Neural progenitor cell (in vitro differentiated cells): ENCODE measurements around the gene LPP. TPM values are rescaled to one million over a fixed set of nuclear protein-coding genes. Genes with fewer than 3 reads are reported as not detected.

Experiments used
- DNase-seq: peaks from one replicate; pipeline ENCODE4 v3.0.0-alpha.2; 2016; ENCODE audit warnings: low spot score
- H2AFZ ChIP-seq: fragments of 200-600 bp; sonication (generic); replicated peaks from 2 replicates; pipeline ENCODE4 v1.6.1; 2016; ENCODE audit warnings: antibody characterized with exemption
- H3F3A ChIP-seq: fragments of 200-600 bp; sonication (generic); 2 replicates; pipeline ENCODE4 v1.6.1; 2016; ENCODE audit warnings: antibody characterized with exemption, low read depth
- H3K27ac ChIP-seq: fragments of 200-600 bp; sonication (generic); 2 replicates; pipeline ENCODE4 v1.5.1; 2016; ENCODE audit warnings: mild to moderate bottlenecking
- H3K27me3 ChIP-seq: fragments of 200-600 bp; sonication (generic); 2 replicates; pipeline ENCODE4 v1.6.1; 2016; ENCODE audit warnings: mild to moderate bottlenecking, moderate library complexity
- H3K36me3 ChIP-seq: fragments of 200-600 bp; sonication (generic); 2 replicates; pipeline ENCODE4 v1.5.1; 2016
- H3K4me1 ChIP-seq: fragments of 200-600 bp; sonication (generic); 2 replicates; pipeline ENCODE4 v1.6.1; 2016; ENCODE audit warnings: mixed run types
- H3K4me2 ChIP-seq: fragments of 200-600 bp; sonication (generic); 2 replicates; pipeline ENCODE4 v1.6.1; 2016
- H3K4me3 ChIP-seq: fragments of 200-600 bp; sonication (generic); 2 replicates; pipeline ENCODE4 v1.5.1; 2016
- H3K79me2 ChIP-seq: fragments of 200-600 bp; sonication (generic); 2 replicates; pipeline ENCODE4 v1.6.1; 2016; ENCODE audit warnings: low read depth
- H3K9ac ChIP-seq: fragments of 200-600 bp; sonication (generic); 2 replicates; pipeline ENCODE4 v1.6.1; 2016
- H3K9me3 ChIP-seq: fragments of 200-600 bp; sonication (generic); 2 replicates; pipeline ENCODE4 v1.5.1; 2016; ENCODE audit warnings: low read depth
- H4K20me1 ChIP-seq: fragments of 200-600 bp; sonication (generic); 2 replicates; pipeline ENCODE4 v1.6.1; 2016; ENCODE audit warnings: low read depth
- H3K27ac Mint-ChIP-seq: 3 replicates; pipeline ENCODE4 v1.8.0; 2021; ENCODE audit warnings: mixed read lengths
- H3K27me3 Mint-ChIP-seq: 2 replicates; pipeline ENCODE4 v1.8.0; 2022; ENCODE audit warnings: low read depth, mild to moderate bottlenecking, inconsistent platforms, moderate library complexity, mixed read lengths; ENCODE audit not compliant: insufficient read depth
- H3K36me3 Mint-ChIP-seq: 3 replicates; pipeline ENCODE4 v1.8.0; 2021; ENCODE audit warnings: mixed read lengths
- H3K4me1 Mint-ChIP-seq: 3 replicates; pipeline ENCODE4 v1.8.0; 2021; ENCODE audit warnings: mixed read lengths
- H3K4me3 Mint-ChIP-seq: 3 replicates; pipeline ENCODE4 v1.8.0; 2021; ENCODE audit warnings: mild to moderate bottlenecking, moderate library complexity, mixed read lengths
- H3K9me3 Mint-ChIP-seq: 3 replicates; pipeline ENCODE4 v1.8.0; 2020; ENCODE audit warnings: mixed read lengths
- CTCF ChIP-seq: fragments of 200-600 bp; sonication (generic); IDR thresholded peaks from 2 replicates; pipeline ENCODE4 v1.5.1; 2017; ENCODE audit warnings: antibody characterized with exemption, mild to moderate bottlenecking
- EZH2 ChIP-seq: fragments of 200-600 bp; sonication (generic); IDR thresholded peaks from 2 replicates; pipeline ENCODE4 v1.6.1; 2017; ENCODE audit warnings: antibody characterized with exemption, mild to moderate bottlenecking, moderate library complexity
- EZH2phosphoT487 ChIP-seq: fragments of 200-600 bp; sonication (generic); IDR thresholded peaks from 2 replicates; pipeline ENCODE4 v1.6.1; 2017; ENCODE audit warnings: antibody characterized with exemption
- total RNA-seq: library from RNA; depleted of rRNA; stranded (reverse); fragments of >200 nt; gene quantifications from 2 replicates; pipeline ENCODE4 v1.2.3, GENCODE V29; 2015; ENCODE audit warnings: low replicate concordance

Gene LPP
- total RNA-seq, 1 donor from 2014 or later, result 18.9 TPM

DNA sequence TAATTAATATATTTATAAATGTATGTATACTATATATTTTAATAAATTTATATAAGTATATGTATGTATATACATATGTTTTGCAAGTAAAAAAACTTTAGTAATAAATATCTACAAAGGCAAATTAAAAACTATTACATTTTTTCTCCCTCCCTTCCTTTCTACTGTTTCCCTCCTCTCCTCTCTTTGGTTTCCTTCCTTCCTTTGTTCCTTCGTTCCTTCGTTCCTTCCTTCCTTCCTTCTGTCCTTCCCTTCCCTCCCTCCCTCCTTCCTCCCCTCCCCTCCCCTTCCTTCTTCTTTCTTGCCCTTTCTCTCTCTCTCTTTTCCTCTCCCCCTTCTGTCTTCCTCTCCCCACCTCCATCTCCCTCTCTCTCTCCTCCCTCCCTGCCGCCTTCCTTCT, 423.6 kb downstream of the LPP start:
- peaks cover 26% of the 10 kb centered on the region for H3K4me1 ChIP-seq
- no peaks in the 10 kb centered on the region for H3K36me3 ChIP-seq
- H3K27ac ChIP-seq, result no peak overlapping the region
- H2AFZ ChIP-seq, result no peak overlapping the region
- no peaks in the 10 kb centered on the region for H4K20me1 ChIP-seq
- no peak overlapping the region for H3K9ac ChIP-seq
- Mint-ChIP-seq H3K4me3 (no peak overlapping the region), H3K4me1 (peaks cover 21% of the 10 kb centered on the region), H3K9me3 (no peaks in the 10 kb centered on the region), H3K27me3 (no peaks in the 10 kb centered on the region), H3K36me3 (peaks cover 2% of the 10 kb centered on the region), H3K27ac (no peak overlapping the region)
- no peak for TF ChIP-seq EZH2phosphoT487
- no peak for TF ChIP-seq CTCF
- no peak for TF ChIP-seq EZH2
- H3K4me3 ChIP-seq, result no peak overlapping the region
- H3K79me2 ChIP-seq, result no peaks in the 10 kb centered on the region
- H3K27me3 ChIP-seq, result no peaks in the 10 kb centered on the region
- H3K9me3 ChIP-seq, result no peaks in the 10 kb centered on the region
- no peaks in the 10 kb centered on the region for H3F3A ChIP-seq
- H3K4me2 ChIP-seq, result no peak overlapping the region
- DNase-seq, result no peak

GRCh38 chr3:188578576-188579363, 424.8 kb downstream of the LPP start:
- Histone ChIP-seq H3K4me1 (peaks cover 21% of the 10 kb centered on the region), H4K20me1 (no peaks in the 10 kb centered on the region), H3K36me3 (no peaks in the 10 kb centered on the region), H3F3A (no peaks in the 10 kb centered on the region), H3K27ac (no peak overlapping the region), H2AFZ (no peak overlapping the region), H3K9ac (no peak overlapping the region), H3K79me2 (no peaks in the 10 kb centered on the region), H3K4me3 (no peak overlapping the region), H3K9me3 (no peaks in the 10 kb centered on the region), H3K4me2 (no peak overlapping the region), H3K27me3 (no peaks in the 10 kb centered on the region)
- Mint-ChIP-seq H3K9me3 (no peaks in the 10 kb centered on the region), H3K4me1 (peaks cover 16% of the 10 kb centered on the region), H3K27ac (no peak overlapping the region), H3K36me3 (peaks cover 2% of the 10 kb centered on the region), H3K27me3 (no peaks in the 10 kb centered on the region), H3K4me3 (no peak overlapping the region)
- DNase-seq, result no peak
- TF ChIP-seq CTCF, result no peak
- TF ChIP-seq EZH2, result no peak
- TF ChIP-seq EZH2phosphoT487, result no peak

- Histone ChIP-seq H3K9ac (no peak overlapping the region), H3K27me3 (no peaks in the 10 kb centered on the region), H3K79me2 (no peaks in the 10 kb centered on the region), H3K36me3 (no peaks in the 10 kb centered on the region), H3K9me3 (no peaks in the 10 kb centered on the region), H3F3A (no peaks in the 10 kb centered on the region), H3K4me3 (no peak overlapping the region), H3K27ac (no peak overlapping the region), H4K20me1 (no peaks in the 10 kb centered on the region), H3K4me1 (peaks cover 19% of the 10 kb centered on the region), H3K4me2 (no peak overlapping the region), H2AFZ (no peak overlapping the region)
- no peak for TF ChIP-seq EZH2
- TF ChIP-seq EZH2phosphoT487, result no peak
- no peak for TF ChIP-seq CTCF
- H3K27me3 Mint-ChIP-seq, result no peaks in the 10 kb centered on the region
- no peaks in the 10 kb centered on the region for H3K9me3 Mint-ChIP-seq
- no peak for DNase-seq
- peaks cover 12% of the 10 kb centered on the region for H3K4me1 Mint-ChIP-seq
- H3K4me3 Mint-ChIP-seq, result no peak overlapping the region
- no peak overlapping the region for H3K27ac Mint-ChIP-seq
- H3K36me3 Mint-ChIP-seq, result peaks cover 2% of the 10 kb centered on the region
Measured at GRCh38 chr3:188580223-188580622, 426.3 kb downstream of the LPP start.
